GM19463 (cell line): ENCODE measurements around the gene CASP10.
"Not testable (repeated sequence)": the region's sequence is repeated elsewhere in the genome, so short reads cannot be mapped to it uniquely, and the experiment has no call there.

ENCODE experiments used
- ATAC-seq: cut with Tn5 transposase; IDR thresholded peaks from one replicate; pipeline ENCODE4 v1.9.1; 2021; ENCODE audit warnings: mild to moderate bottlenecking, moderate library complexity; ENCODE audit not compliant: unreplicated experiment

Gene CASP10

GRCh38 chr2:201154615-201155399 lies 28.1 kb upstream of the CASP10 start:
- no peak for ATAC-seq

DNA sequence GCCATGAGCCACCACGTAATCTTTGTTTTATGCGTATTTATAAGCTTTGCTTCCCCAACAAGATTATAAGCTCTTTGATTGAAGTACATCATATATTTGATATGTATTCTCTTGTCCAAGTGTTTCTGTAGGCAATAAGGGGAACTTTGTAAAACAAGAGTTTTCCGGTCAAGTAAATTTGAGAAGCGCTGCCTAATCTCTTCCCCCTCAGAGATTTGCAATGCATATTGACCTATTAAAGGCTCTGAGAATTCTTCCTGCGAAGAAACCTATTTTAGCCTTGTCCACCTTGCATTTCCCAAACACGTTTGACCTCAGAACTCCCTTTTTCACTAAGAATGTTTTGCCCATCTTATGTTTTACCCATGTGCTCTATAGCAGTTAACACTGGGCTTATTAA lies 26.9 kb upstream of the CASP10 start:
- no peak for ATAC-seq

DNA sequence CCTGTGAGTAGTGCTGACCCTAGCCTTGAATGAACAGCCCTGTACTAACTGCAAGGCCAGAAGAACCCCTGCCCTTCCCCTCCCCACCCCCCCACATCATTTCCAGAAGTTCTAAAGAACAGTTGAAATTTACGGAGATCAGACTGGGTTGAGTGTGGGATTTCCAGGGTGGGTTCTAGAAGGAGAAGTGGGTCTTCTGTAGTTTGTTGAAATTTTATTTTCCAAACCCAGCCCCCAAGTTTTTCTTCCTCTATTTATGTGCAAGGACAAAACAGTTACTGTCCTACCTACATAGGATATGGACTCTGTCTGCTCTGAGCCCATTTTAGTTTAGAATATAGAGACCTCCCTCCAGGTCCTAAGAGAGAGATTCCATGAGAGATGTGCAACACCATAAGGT lies 26.3 kb upstream of the CASP10 start:
- no peak for ATAC-seq

GRCh38 chr2:201157694-201158093 lies 25.2 kb upstream of the CASP10 start:
- ATAC-seq: peak; percentile 28

DNA sequence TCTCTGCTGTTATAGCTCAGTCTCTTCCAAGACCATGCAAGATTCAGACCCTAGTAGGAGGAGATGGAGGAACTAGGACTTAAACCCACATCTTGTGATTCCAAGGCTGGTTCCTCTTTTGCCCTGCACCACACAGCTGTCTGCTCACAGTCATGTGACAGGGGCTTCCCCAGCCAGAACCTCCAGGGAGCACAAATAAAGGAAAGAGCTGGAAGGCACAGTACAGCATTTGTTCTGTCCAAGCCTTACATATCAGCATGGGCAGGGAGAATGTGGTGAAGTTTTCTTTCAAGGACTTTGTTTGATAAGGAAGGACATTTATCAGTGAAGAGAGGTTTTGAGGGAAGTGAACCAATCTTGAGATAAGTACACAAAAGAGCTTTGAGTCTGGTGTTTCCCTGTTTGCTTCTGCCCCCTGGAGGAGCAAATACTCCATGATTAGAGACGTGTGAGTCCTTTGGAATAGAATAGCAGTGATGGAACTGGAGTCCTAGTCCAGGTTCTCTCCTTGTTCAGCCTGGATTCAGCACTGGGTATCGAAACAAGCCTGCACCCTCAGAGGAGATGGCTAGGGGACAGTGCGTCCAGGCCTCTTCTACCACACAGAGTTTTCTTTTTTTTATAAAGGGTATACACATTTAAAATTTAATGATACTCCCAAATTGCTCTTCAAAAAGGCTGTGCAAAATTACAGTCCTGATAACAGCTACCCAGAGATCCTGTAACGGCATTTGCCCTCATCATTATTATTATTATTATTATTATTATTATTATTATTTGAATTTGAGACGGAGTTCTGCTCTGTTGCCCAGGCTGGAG lies 24.6 kb upstream of the CASP10 start:
- peak; percentile 96 for ATAC-seq

- ATAC-seq: no peak
Observed at GRCh38 chr2:201164166-201164565, 18.8 kb upstream of the CASP10 start.

GRCh38 chr2:201167546-201167945 lies 15.4 kb upstream of the CASP10 start:
- ATAC-seq: no peak

DNA sequence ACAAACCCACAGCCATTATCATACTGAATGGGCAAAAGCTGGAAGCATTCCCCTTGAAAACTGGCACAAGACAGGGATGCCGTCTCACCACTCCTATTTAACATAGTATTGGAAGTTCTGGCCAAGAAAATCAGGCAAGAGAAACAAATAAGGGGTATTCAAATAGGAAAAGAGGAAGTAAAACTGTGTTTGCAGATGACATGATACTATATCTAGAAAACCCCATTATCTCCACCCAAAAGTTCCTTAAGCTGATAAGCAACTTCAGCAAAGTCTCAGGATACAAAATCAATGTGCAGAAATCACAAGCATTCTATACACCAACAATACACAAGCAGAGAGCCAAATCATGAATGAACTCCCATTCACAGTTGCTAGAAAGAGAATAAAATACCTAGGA lies 14.4 kb upstream of the CASP10 start:
- ATAC-seq: not testable (repeated sequence)

- ATAC-seq: no peak
Observed at GRCh38 chr2:201171259-201171814, 11.6 kb upstream of the CASP10 start.

DNA sequence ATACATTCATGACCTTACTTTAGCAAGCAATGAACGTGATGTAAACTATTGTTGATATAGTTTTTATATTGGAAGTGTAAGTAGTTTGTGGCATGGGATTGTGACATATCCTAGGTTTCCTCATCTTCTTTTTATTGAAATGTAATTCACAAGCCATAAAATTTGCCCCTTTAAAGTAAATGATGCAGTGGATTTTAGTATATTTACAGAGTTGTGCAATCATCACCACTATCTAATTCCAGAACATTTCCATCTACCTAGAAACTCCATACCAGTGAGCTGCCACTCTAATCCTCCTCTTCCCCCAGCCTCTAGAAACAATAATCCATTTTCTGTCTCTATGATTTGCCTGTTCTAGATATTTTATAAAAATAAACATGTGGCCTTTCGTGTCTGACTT lies 10.7 kb upstream of the CASP10 start:
- ATAC-seq: no peak

DNA sequence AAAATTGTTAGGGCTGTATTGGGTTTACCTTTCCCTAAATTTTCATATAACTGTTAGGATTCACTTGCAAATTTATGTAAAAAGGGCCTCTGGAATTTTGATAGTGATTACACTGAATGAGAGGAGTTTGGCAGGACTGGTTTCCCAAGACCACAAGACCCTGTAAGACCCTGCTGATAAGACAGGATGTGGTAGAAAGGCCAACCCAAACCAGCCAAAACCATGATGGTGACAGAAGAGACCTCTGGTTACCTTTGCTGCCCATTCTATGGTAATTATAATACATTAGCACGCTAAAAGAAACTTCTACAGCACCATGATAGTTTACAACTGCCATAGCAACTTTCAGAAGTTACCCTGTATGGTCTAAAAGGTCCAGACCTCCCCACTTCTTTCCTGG lies 8.3 kb upstream of the CASP10 start:
- ATAC-seq: no peak

- no peak for ATAC-seq
Observed at GRCh38 chr2:201176081-201176481, 6.9 kb upstream of the CASP10 start.

GRCh38 chr2:201180010-201180409 lies 2.9 kb upstream of the CASP10 start:
- ATAC-seq: no peak

DNA sequence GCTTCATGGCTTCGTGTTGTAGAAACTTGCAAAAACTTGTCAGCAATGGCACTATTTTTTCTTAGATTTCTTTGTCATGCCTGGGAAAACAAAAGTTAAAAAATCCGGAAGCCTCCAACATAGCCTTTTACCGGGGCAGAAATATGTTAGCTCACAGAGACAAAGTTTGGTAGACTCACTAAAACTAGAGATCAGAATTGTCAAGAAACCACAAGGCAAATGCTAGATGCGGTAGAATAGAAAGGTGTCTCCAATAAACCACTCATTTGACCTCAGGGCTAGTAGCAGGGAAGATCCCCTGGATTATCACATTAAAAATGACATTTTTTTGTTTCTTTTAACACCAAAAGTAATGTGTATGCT lies 405 bp downstream of the CASP10 start:
- no peak for ATAC-seq

DNA sequence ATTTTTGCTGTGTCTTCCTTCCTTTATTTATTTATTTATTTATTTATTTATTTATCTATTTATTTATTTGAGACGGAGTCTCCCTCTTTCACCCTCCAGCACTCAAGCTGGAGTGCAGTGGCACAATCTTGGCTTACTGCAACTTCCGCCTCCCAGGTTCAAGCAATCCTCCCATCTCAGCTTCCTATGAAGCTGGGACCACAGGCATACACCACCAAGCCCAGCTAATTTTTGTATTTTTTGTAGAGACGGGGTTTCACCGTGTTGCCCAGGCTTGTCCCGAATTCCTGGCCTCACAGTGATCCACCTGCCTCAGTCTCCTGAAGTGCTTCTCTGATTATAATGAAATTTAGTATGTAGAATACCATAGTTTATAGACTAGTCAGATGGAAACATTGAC lies 894 bp downstream of the CASP10 start:
- ATAC-seq: not testable (repeated sequence)

DNA sequence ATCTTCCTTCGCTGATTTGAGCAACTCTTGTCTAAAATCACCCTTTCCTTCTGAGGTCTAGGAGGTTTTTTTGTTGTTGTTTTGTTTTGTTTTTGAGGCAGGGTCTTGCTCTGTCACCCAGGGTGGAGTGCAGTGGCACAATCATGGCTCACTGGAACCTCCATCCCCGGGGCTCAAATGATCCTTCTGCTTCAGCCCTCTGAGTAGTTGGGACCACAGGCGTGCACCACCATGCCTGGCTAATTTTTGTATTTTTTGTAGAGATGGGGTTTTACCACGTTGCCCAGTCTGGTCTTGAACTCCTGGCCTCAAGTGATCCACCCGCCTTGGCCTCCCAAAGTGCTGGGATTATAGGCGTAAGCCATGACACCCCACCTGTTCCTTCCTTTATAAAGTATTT lies 1.3 kb downstream of the CASP10 start:
- ATAC-seq: not testable (repeated sequence)

GRCh38 chr2:201185863-201186262 lies 2.9 kb downstream of the CASP10 start:
- ATAC-seq: no peak

DNA sequence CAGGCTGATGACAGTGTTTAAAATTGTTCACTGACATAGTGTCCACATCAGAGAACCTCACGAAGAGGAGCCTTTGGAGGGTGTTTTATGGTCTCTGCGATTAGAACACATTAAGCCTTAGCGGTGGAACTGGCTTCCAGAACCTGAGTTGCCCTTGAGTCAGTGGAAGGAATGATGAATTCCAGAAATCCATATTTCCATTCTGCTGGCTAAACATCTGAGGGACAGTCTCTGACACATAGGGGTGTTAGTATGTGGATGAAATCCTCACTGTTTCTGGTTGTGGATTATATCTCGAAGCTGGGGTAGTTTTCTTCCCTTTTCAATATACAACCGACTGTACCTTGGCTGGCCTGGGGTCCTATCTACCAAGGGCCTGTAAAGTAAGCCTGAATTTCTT lies 4.0 kb downstream of the CASP10 start:
- ATAC-seq: no peak

DNA sequence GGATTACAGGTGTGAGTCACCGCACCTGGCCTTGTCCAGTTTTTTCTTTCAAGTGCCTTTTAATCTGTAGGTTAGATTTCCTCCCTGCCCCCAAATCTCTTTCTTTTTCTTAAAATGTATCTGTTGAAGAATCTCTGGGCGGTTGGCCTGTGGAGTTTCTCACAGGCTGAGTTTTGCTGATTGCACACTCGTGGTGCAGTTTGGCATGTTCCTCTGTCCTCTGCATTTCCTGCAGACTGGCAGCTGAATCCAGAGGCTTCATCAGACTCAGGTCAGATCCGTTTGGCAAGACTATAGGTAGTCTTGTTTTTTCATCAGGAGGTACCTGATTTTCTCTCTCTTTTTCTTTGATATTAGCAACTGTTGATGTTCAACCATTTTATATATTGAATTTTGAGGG lies 5.5 kb downstream of the CASP10 start:
- no peak for ATAC-seq

GRCh38 chr2:201191132-201191875 lies 8.4 kb downstream of the CASP10 start:
- ATAC-seq: peak; percentile 42

- ATAC-seq: peak; percentile 89
Observed at GRCh38 chr2:201194097-201194496, 11.2 kb downstream of the CASP10 start.
